ENCODE measurements around the gene EPB41L5.
"Not testable (repeated sequence)": the region's sequence is repeated elsewhere in the genome, so short reads cannot be mapped to it uniquely, and the experiment has no call there.

EPB41L5 gene

DNA sequence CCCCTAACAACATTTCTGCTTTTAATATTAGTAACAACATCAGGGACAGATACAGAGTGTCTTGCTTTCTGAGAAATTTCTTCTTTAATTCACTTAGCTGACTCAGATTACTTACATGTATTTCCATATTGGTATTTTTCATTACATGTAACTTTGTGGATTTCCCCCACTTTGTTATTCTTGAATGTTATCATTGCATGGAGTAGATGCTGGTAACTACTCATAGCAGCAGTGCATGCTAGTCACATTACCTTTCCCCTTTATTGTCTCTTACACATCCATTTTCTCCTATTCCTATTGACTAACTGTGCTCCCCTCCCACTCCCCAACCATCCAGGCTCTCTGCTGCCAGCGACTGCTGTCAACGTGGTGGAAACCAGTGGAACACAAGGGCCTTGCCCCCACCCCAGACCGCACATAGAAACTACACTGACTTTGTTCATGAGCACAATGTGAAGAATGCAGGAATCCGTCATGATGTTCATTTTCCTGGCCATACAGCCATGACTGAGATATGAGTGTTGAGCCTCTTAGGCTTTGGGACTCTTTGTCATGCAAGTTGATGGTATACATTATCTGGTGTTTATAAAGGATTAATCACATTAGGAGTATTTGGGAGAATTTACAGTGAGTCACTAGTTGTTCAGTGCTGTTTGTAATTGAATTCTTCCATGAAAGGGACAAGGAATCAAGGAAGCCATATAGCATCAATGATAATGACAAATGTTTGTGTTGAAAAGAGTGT, 91.0 kb downstream of the EPB41L5 start:
- DNase-seq = no peak

DNA sequence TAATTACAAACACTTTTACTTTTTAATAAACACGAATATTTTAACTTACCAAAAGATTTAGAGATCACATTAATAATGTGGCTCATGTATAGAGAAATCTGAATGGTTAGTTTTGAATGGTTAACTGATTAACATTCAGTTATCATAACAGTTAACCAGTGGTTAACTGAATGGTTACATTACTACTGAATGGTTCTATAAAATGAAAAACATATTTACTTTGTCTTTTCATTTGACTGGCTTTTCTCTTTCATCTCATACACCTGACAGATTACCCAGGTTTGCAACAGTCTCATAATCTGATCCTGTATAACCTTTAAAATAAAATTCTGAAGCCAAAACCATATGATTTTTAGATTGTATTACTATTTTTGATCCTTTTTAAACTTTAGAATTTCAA, 91.9 kb downstream of the EPB41L5 start:
- DNase-seq = no peak

DNA sequence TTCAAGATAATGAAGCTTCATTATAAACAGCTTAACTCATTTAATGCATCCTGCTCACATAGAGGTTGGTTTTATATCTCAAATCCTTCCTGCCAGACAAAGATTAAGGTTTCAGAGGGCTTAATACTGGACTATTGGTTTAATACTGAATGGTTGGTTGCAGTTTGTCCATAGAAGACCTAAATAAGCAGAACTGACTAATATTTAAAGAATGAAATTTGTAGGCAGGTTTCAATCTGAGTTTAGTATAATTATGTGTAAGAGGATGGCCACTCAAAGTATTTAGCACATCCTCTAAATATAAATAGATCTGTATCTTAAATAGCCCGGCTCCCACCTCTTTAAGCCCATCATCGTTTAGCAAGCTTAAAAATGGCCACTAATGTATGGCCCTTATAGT, 92.5 kb downstream of the EPB41L5 start:
- no peak for DNase-seq

DNA sequence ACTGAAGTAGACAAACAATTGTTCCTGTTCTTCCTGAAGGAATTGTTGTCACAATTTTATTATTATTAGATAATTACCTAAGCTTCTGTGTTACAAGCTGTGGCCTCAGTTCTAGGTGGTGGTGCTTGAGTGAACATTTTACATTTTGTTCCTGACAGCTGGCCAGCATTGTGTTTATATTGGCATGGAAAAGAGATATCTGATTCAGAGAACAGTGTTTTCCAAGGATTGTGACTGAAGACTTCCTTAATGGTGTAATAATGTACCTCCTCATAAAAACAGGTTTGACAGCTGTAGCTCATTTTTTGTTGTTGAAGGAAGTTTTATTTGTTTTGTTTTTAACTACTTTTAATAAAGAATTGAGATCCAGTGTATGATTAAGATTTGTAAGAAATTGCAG, 95.2 kb downstream of the EPB41L5 start:
- no peak for DNase-seq

DNA sequence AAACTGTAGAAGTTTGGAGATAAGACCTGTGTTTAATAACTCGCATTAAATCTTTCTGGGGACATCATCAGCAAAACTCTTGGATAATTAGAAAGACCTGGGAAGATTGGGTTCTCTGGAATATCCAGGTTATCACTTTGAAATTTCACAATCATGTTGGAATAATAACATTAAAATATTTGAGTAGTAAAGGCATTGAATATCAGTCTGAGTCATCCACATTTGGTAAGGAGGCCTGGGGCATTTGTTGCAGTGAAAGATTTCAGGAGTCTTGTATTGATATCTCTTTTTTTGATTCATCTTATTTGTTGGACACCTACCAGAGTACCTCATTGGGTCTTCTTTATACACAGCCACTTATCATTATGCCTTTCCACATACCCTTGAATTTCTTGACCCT, 95.9 kb downstream of the EPB41L5 start:
- no peak for DNase-seq

DNA sequence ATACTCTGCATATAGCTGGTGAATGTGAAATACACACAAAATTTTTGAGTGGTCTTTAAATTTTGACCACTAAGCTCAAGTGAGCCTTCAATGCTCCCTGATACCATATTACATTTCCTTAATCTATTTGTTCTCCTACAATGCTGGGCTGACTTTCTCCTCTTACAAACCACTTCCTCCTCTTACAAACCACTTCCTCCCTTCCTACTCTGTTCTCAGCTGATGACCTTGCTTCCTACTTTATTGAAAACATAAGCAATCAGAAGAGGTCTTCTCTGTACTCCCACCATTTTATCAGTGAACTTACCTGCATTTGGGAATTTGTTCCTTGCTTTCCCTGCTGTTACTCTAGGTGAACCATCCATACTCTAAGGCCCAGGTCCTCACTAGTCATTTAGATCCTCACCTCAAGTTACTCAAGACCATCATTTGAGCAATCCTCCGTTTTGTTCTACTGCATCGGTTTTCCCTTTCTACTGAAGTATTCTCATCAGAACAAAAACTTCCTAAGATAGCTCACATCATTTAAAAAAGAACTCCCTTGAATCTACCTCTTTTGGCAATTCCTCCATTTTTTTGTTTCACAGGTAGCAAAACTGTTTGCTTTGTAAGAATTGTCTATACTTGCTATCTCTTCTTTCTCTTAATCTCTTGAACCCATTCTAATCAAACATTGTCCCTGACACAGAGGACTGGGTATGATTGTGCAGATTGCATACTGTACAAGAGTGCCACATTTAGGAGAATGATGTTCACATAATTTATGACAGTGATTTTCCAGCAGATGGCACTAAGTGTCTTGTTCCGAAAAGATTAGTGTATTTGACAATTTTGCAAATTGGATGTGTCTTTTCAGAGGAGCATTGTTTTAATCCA, 96.5 kb downstream of the EPB41L5 start:
- DNase-seq = no peak

DNA sequence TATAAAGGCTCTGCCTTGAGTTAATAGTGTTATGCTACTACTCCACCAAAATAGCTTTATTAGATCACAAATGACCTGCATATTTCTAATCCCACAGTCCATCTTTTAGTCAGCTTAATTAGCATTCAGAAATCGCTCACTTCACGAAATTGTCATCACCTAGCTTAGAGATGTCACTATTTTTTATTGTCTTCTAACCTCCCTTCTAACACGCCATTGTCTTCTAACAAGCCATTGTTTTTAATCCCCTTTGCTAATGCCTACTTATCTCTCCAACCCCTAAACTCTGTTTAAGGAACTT, 97.1 kb downstream of the EPB41L5 start:
- no peak for DNase-seq

DNA sequence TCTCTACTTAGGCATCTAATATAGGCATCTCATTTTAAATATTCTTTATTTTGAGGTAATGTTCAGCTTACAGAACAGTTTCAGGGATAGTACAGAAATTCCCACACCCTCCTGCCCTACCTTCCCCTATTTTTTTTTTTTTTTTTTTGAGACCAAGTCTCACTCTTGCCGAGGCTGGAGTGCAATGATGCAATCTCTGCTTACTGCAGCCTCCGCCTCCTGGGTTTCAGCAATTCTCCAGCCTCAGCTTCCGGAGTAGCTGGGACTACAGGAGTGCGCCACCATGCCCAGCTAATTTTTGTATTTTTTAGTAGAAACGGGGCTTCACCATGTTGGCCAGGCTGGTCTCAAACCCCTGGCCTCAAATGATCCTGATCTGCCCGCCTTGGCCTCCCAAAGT, 97.6 kb downstream of the EPB41L5 start:
- no peak for DNase-seq

DNA sequence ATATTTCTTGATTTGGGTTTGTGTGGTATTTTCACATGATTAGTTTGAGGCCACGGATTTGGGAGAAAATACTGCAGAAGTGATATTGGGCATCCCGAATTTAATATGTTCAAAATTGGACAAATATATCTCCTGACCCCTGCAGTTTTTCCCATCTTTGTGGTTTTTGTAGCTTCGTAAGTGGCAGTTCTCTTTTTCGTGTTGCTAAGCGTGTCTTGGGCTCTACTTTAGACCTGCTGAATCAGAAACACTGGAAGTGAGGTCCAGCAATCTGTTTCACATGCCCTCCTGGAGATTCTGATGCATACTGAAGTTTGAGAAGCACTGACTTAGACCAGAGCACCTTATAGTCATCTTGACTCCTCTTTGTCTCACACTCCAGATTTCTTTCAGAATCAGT, 98.3 kb downstream of the EPB41L5 start:
- DNase-seq = no peak

DNA sequence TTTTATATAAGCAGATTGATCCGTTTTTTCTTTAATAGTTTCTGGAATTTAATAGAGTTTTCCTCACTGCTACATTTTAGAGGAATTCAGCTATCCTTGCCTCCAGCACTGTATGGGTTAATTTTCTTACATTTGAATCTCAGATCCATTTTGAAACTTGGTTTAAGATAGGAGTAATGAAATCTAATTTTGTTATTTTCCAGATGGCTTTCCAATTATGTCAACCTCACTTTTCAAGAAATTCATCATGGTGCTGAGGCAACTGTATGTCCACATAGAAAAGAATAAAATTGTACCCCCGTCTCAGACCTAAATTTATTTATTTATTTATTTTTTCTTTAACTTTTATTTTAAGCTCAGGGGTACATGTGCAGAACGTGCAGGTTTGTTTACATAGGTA, 105.1 kb downstream of the EPB41L5 start:
- no peak for DNase-seq

DNA sequence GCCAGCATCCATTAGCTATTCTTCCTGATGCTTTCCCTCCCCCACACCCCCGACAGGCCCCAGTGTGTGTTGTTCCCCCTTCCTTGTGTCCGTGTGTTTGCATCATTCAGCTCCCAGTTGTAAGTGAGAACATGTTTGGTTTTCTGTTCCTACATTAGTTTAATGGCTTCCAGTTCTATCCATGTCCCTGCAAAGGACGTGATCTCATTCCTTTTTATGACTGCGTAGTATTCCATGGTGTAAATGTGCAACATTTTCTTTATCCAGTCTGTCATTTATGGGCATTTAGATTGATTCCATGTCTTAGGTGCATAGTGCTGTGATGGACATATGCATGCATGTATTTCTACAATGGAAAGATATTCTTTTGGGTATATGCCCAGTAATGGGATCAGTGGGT, 105.6 kb downstream of the EPB41L5 start:
- no peak for DNase-seq

DNA sequence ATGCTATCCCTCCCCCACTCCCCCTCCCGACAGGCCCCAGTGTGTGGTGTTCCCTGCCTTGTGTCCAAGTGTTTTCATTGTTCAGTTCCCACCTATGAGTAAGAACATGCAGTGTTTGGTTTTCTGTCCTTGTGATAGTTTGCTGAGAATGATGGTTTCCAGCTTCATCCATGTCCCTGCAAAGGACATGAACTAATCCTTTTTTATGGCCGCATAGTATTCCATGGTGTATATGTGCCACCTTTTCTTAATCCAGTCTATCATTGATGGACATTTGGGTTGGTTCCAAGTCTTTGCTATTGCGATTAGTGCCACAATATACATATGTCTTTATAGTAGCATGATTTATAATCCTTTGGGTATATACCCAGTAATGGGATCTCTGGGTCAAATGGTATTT, 108.5 kb downstream of the EPB41L5 start:
- DNase-seq = not testable (repeated sequence)

DNA sequence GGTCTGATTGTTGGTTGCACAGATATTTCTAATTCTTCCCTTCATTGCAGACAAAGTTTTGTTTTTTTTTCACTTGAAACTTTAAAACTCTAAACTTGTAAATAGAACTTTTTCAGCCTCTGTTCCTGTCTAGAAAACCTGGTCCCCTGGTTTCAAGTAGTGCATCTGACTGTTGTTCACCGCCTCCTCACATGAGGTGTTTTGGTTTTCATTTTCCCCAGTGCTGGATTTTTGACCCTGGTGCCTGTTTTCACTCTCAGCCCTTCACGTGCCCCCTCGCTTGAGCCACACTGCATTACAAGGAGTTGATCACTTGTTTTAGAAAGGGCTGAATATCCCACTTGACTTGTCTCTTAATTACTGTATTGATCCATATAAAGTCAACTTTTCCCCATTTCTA, 110.2 kb downstream of the EPB41L5 start:
- DNase-seq = no peak

DNA sequence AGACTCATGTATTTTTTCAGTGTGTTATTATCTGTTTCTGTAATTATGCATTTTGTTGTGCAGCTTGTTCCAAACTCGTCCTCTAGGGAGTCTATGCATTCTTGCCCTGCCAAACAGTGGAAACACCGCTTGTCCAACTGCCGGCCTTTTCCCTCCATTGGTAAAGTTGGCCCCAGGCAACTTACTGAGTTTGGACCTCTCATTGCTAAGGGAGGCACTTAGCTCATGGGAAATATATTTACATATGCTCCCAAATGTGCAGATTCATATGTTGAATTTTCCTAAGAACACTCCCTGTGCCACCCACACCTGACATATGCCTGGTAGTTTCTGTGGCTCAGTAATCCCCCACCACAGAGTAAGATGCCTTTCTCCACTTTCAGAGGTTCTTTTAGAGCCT, 112.3 kb downstream of the EPB41L5 start:
- DNase-seq = no peak

DNA sequence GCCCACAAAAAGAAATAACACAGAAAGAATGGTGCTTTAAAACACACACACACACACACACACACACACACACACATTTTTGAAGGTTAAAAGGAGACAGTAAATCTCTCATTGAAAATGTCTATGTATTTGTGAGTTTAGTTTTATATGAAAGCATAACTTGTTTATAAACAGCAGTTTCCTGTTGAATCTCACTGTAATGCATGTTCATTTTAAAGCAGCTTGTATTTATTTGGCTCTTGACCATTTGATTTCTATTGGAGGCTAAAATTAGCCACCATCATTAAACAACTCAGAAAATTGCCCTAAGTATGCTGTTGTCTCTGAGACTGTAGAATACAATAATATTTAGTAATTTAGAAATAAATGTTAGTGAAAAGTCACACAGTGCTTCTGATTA, 115.3 kb downstream of the EPB41L5 start:
- DNase-seq = no peak

DNA sequence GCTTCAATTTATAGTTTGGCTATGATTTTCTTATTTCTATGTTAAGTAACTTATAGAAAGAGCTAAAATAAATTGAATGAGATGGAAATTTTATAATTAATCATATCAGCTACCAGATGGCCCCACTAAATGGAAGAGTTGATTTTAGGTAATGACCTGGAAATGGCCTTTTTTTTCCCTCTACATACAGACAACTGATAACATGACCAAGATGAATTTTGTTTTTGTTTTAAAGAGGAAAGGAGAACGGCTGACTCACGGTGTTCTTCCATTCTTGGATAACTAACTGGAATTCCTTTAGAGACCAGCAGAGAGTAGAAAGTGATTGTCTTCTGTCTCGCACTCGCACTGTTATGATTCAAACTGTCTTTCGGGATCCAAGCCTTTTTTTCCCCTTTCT, 119.3 kb downstream of the EPB41L5 start:
- no peak for DNase-seq

DNA sequence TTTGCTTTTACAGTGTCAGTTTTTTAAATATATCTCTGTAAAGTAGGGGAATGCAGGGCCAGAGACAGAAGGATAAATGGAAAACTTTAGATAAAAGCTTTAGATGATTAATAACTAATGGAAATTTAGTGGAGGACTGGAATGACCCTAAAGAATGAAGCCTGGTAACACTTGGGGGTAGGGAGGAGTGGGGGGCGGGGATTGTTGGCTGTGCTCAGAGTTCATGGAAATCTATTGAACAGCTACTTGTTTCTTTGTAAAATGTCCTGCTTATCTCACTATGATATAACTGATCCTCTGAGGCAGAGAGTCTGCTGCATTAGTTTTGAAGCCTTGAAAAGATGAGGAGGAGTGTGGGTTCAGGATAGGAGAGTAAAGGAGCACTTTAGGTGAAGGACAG, 119.8 kb downstream of the EPB41L5 start:
- DNase-seq = no peak

DNA sequence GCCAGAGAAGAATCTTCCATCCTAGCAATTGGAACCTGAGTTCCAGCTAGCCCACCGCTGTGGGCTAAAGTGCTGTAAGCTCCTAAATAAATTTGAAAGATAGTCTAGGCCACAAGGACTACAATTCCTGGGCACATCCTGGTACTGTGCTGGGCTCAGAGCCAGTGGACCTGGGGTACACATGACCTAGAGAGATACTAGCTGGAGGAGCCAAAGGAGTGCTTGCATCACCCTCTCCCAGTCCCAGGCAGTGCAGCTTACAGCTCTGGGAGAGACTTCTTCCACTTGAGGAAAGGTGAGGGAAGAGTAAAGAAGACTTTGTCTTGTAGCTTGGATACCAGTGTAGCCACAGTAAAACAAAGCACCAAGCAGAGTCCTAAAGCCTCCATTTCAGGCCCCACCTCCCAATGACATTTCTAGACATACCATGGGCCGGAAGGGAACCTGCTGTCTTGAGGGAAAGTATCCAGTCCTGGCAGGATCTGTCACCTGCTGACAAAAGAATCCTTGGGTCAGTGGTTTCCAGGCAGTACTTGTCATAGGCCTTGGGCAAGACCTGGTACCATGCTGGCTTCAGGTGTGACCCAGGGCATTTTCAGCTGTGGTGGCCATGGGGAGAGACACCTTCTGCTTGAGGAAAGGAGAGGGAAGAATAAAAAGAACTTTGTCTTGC, 120.8 kb downstream of the EPB41L5 start:
- DNase-seq = no peak

DNA sequence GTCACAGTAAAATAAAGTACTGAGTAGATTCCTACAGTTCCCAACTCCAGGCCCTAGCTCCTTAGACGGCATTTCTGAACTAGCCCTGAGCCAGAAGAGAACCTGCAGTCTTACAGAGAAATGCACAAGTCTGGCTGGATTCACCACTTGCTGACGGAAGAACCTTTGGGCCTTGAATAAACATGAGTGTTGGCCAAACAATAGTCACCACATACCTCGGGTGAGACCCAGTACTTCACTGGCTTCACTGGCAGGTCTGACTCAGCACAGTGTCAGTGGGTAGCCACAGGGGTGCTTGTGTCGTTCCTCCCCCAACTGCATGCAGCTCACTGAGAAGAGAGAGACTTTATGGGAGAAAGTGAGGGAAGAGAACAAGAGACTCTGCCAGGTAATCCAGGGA, 121.4 kb downstream of the EPB41L5 start:
- no peak for DNase-seq

DNA sequence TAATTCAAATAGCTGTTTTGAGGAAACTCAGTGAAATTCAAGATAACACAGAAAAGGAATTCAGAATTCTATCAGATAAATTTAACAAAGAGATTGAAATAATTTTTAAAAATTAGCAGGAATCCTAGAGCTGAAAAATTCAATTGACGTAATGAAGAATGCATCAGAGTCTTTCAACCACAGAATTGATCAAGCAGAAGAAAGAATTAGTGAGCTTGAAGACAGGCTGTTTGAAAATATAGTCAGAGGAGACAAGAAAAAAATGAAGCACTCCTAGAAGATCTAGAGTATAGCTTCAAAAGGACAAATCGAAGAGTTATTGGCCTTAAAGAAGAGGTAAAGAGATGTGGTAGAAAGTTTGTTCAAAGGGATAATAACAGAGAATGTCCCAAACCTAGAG, 122.1 kb downstream of the EPB41L5 start:
- DNase-seq = not testable (repeated sequence)

DNA sequence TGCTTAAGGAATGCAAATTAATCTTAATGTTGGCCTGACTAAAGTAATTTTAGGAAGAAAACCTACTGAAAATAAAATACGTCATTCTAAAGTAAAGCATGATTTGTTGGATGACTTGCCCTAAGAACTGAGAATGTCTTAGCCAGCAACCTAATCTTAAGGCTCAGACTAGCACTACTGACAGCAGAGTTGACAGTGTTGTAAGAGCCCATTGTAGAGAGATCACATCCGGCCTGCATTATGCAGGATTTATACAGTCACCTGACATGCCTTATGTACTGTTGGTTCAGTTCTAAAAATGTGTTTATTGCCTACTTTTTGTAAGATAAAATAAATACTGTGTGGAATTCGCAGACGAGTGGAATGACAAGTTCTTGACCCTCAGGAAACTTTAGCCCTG, 128.0 kb downstream of the EPB41L5 start:
- no peak for DNase-seq

DNA sequence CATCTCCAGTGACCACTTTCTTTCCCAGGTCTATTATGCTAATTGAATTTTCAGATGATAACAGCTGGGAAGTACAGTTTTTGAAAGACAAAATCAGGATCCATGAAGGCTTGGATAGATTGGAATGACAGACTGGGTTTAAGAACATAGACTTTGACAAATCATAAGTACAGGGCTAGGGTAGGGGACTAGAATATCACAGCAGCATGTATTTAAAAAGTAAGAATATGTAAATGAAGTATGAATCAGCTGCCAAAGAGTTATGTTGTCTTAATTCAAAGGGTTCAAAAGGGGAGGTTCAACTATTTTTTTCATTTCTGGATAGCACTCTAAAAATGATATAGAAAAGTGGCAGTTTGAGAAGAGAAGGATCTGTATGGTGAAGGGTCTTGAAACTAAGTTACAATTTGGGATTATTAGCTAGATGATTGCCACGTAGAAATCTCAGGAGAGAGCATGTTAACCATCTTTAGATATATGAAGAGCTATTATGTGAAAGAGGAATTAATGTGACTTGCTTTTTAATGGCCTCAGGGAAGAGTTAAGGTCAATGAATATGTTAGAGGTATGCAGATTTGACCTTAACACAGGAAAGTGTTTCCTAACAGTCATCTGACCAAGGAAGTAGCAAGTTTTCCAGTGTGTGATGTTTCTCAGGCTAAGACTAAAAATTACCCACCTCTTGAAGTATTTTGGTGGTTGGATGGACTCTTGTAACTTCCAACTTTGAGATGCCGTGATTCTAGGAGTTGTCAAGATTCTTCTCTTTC, 128.6 kb downstream of the EPB41L5 start:
- no peak for DNase-seq

DNA sequence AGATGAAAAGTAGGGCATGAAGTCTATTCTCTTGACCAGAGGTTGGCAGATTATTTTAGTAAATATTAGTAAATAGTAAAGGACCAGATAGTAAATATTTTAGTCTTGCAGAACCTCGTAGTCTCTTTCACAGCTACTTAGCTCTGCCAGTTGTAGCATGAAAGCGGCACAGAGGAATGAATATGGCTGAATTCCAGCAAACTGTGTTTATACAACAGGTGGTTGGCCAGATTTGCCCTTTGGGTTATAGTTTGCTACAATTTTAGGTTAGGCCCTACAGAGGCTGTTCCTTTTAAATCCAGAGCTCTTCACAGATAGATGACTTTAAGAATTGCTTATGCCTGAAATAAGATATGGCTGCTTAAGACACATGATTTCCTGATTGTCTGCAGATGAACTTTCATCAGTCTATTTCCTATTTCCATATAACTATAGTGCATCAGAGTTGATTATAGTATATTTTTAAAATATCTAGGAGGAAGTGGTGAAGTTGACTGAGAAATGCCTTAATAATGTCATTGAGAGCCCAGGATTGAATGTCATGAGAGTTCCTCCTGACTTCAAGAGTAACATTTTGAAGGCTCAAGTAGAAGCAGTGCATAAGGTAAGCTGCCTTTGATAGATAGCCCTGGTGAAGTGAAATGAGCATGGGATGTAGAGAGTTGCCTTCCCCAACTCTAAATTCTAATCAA, 129.8 kb downstream of the EPB41L5 start:
- DNase-seq = no peak
